NCI-H748 (cell line): ENCODE data around the gene RCOR1.
A peak's percentile ranks its signal among the peaks of the same experiment; 100 is the strongest.
"Not testable (repeated sequence)": the region's sequence is repeated elsewhere in the genome, so short reads cannot be mapped to it uniquely, and the experiment has no call there.

Experiments
- DNase-seq: peaks from one replicate; lab custom pipeline; 2025; ENCODE audit not compliant: unreplicated experiment; lab: John Stamatoyannopoulos, UW

The RCOR1 gene

GRCh38 chr14:102739190-102739469, 146.7 kb downstream of the RCOR1 start:
- no peak for DNase-seq

GRCh38 chr14:102746634-102747438, 154.4 kb downstream of the RCOR1 start:
- peak; percentile 17 for DNase-seq

- DNase-seq: no peak
Observed at GRCh38 chr14:102748806-102749205, 156.4 kb downstream of the RCOR1 start.

- DNase-seq: peak; percentile 96
Observed at GRCh38 chr14:102749393-102750305, 157.2 kb downstream of the RCOR1 start.

GRCh38 chr14:102750376-102750775, 157.9 kb downstream of the RCOR1 start:
- DNase-seq: no peak

GRCh38 chr14:102751088-102751487, 158.6 kb downstream of the RCOR1 start:
- DNase-seq: no peak

- no peak for DNase-seq
Observed at GRCh38 chr14:102752239-102752847, 159.9 kb downstream of the RCOR1 start.

- no peak for DNase-seq
Observed at GRCh38 chr14:102754370-102755262, 162.2 kb downstream of the RCOR1 start.

- no peak for DNase-seq
Observed at GRCh38 chr14:102757646-102758045, 165.2 kb downstream of the RCOR1 start.

GRCh38 chr14:102758087-102758486, 165.6 kb downstream of the RCOR1 start:
- no peak for DNase-seq

GRCh38 chr14:102759456-102760187, 167.2 kb downstream of the RCOR1 start:
- peak; percentile 65 for DNase-seq

GRCh38 chr14:102760496-102761193, 168.2 kb downstream of the RCOR1 start:
- no peak for DNase-seq

- DNase-seq: no peak
Observed at GRCh38 chr14:102761206-102761605, 168.8 kb downstream of the RCOR1 start.

GRCh38 chr14:102764220-102764671, 171.8 kb downstream of the RCOR1 start:
- DNase-seq: no peak

GRCh38 chr14:102765770-102766169, 173.3 kb downstream of the RCOR1 start:
- not testable (repeated sequence) for DNase-seq

GRCh38 chr14:102768223-102769048, 176.0 kb downstream of the RCOR1 start:
- DNase-seq: no peak

- DNase-seq: no peak
Observed at GRCh38 chr14:102769049-102769327, 176.5 kb downstream of the RCOR1 start.
